ENCODE measurements around the gene MEX3D. TPM values are rescaled to one million over a fixed set of nuclear protein-coding genes. Genes with fewer than 3 reads are reported as not detected.

Gene MEX3D
- total RNA-seq, 2 donors from 2014 or later = 18.8 to 21.8 TPM

DNA sequence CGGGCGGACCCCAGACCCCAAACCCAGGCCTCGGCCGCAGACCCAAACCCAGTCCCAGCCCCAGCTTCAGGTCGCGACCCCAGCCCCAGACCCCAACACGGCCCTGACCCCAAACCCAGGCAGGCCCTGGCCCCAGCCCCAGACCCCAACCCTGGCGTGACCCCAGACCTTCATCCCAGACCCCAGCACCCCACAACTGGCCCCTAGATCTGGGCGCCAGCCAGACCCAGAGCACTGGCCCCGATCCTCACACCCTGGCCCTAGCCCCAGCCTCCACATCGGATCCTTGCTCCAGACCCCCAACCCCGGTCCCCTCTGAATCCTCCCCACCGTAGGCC, 17.1 kb upstream of the MEX3D start:
- TF ChIP-seq POLR2A (IDR thresholded peaks at IDR 0.05) = no peak
- TF ChIP-seq, protein P1, sequence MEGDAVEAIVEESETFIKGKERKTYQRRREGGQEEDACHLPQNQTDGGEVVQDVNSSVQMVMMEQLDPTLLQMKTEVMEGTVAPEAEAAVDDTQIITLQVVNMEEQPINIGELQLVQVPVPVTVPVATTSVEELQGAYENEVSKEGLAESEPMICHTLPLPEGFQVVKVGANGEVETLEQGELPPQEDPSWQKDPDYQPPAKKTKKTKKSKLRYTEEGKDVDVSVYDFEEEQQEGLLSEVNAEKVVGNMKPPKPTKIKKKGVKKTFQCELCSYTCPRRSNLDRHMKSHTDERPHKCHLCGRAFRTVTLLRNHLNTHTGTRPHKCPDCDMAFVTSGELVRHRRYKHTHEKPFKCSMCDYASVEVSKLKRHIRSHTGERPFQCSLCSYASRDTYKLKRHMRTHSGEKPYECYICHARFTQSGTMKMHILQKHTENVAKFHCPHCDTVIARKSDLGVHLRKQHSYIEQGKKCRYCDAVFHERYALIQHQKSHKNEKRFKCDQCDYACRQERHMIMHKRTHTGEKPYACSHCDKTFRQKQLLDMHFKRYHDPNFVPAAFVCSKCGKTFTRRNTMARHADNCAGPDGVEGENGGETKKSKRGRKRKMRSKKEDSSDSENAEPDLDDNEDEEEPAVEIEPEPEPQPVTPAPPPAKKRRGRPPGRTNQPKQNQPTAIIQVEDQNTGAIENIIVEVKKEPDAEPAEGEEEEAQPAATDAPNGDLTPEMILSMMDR (IDR thresholded peaks at IDR 0.05) = no peak
- no peak for ATAC-seq

DNA sequence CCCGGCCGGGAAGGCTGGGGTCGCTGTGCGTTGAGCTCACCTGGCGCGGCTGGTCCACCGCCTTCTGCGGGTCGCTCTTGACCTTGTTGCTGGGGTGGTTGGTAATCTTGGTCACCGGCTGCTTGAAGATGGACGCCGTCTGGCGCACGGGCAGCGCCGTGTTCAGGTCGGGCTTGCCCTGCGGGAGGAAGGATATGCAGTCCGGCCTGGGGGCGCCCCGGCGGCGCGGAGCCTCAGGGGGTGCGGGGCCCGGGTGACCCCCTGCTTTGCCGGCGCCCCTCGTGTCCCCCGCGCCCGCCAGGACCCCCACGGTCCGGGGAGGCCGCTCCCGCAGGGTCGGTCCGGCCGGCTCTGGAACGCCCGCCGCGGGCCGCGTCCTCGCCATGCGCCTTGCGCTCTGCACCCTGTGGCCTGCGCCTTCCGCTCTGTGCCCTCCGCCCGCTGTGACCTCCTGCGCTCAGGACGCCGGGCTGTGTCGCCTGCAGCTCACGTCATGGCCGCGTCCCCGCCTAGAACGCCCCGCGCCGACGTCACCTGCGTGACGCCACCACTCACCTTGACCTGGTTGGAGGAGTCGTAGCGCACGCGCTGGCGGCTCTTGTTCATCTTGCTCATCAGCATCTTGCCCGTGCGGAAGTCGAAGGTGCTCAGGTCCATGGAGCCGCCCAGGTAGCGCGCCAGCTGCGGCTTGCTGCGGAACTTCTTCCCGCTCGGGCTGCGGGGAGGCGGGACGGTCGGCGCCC, 16.5 kb upstream of the MEX3D start:
- Histone ChIP-seq H3K9me3 (no peaks in the 10 kb centered on the region), H3K36me3 (replicated peaks in 1 of 2; ENCODE audit: insufficient read depth in 1 of 2, low read depth in 2 of 2) (peaks cover 8 to 12% of the 10 kb centered on the region in 2 donors), H3K27me3 (no peaks in the 10 kb centered on the region), H3K4me3 (no peak overlapping the region), H3K27ac (no peak overlapping the region), H3K4me1 (no peaks in the 10 kb centered on the region)
- DNase-seq = peak in 1 of 4 donors; percentile 11
- TF ChIP-seq POLR2A (IDR thresholded peaks at IDR 0.05) = no peak
- TF ChIP-seq, protein P1 (IDR thresholded peaks at IDR 0.05) = no peak
- ATAC-seq = no peak
- 89 to 91% methylated on average over 43 to 63 of the region's 87 CpGs for WGBS, 2 donors
- intact Hi-C loops (cut with DNase I) = no loop called here

More for the DNA sequence above, 17.1 kb upstream of the MEX3D start:
- peak in 1 of 4 donors; percentile 11 for DNase-seq
- Histone ChIP-seq H3K27me3 (no peaks in the 10 kb centered on the region), H3K4me1 (peaks cover 5% of the 10 kb centered on the region), H3K4me3 (no peak overlapping the region), H3K27ac (no peak overlapping the region), H3K36me3 (replicated peaks in 1 of 2; ENCODE audit: insufficient read depth in 1 of 2, low read depth in 2 of 2) (peaks cover 5 to 9% of the 10 kb centered on the region in 2 donors), H3K9me3 (no peaks in the 10 kb centered on the region)
- 93 to 94% methylated on average over 6 to 8 of the region's 13 CpGs for WGBS, 2 donors
- intact Hi-C loops (cut with DNase I) = no loop called here

- ATAC-seq (no peak), DNase-seq (no peak)
- Histone ChIP-seq H3K36me3 (replicated peaks in 1 of 2; ENCODE audit: insufficient read depth in 1 of 2, low read depth in 2 of 2) (peaks cover 8 to 12% of the 10 kb centered on the region in 2 donors), H3K4me3 (no peak overlapping the region), H3K9me3 (no peaks in the 10 kb centered on the region), H3K27me3 (no peaks in the 10 kb centered on the region), H3K4me1 (no peaks in the 10 kb centered on the region), H3K27ac (no peak overlapping the region)
- WGBS, 2 donors = 73% methylated on average over 9 of the region's 9 CpGs; no CpG with 5 or more reads in 1 of the 2 donors
- TF ChIP-seq POLR2A (IDR thresholded peaks at IDR 0.05) = no peak
- TF ChIP-seq, protein P1 (IDR thresholded peaks at IDR 0.05) = no peak
- intact Hi-C loops (cut with DNase I) = no loop called here
Observed at GRCh38 chr19:1582201-1582600, 14.1 kb upstream of the MEX3D start.

DNA sequence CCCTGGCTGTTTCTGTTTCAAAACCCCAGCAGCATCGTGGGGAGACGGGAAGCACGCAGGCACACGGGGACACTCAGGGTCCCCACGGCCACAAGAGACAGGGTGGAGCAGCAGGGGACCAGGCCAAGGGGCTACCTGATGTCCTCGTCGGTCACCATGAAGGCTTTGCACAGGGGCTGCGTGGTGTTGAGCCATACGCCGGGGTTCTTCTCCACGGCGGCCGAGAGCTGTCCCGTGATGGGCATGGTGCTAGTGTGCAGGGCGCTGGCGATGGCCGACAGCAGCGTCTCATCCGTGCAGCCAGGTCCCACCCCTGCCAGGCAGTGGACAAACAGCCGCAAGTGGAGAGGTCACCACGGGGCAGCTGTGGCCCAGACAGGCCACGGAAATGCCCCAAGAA, 12.8 kb upstream of the MEX3D start:
- no peak for TF ChIP-seq POLR2A (IDR thresholded peaks at IDR 0.05)
- TF ChIP-seq, protein P1 (IDR thresholded peaks at IDR 0.05) = no peak
- H3K27me3 ChIP-seq = no peaks in the 10 kb centered on the region
- no peak overlapping the region for H3K27ac ChIP-seq
- no peaks in the 10 kb centered on the region for H3K4me1 ChIP-seq
- DNase-seq (no peak), ATAC-seq (no peak)
- H3K4me3 ChIP-seq = no peak overlapping the region
- intact Hi-C loops (cut with DNase I) = no loop called here
- H3K36me3 ChIP-seq (replicated peaks in 1 of 2; ENCODE audit: insufficient read depth in 1 of 2, low read depth in 2 of 2) = peaks cover 8 to 12% of the 10 kb centered on the region in 2 donors
- WGBS, 2 donors = 93 to 94% methylated on average over 13 to 22 of the region's 22 CpGs
- H3K9me3 ChIP-seq = no peaks in the 10 kb centered on the region

DNA sequence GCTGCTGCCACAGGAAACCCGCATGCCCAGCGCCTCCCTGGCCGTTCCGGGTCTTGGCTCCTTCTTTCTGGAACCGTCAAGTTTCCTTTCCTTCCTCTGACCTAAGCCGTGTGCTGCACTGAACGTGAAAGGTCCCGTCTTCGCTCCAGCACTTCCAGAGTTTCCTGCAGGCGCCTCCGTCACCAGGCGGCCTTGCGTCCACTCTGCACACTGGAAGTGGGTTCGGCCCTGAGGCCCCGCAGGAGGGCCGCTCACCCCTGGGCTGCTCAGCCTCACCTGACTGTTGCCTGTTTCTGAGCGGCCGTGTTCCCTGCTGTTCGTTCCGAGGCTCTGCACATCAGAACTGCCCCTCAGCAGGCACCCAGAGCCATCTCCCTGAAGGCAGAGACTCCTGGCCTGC, 12.3 kb upstream of the MEX3D start:
- DNase-seq (no peak), ATAC-seq (no peak)
- Histone ChIP-seq H3K36me3 (replicated peaks in 1 of 2; ENCODE audit: insufficient read depth in 1 of 2, low read depth in 2 of 2) (peaks cover 8 to 12% of the 10 kb centered on the region in 2 donors), H3K27ac (no peak overlapping the region), H3K4me1 (no peaks in the 10 kb centered on the region), H3K9me3 (no peaks in the 10 kb centered on the region), H3K4me3 (no peak overlapping the region), H3K27me3 (no peaks in the 10 kb centered on the region)
- TF ChIP-seq, protein P1 (IDR thresholded peaks at IDR 0.05) = no peak
- TF ChIP-seq POLR2A (IDR thresholded peaks at IDR 0.05) = no peak
- intact Hi-C loops (cut with DNase I) = no loop called here
- WGBS, 2 donors = 88 to 94% methylated on average over 13 to 19 of the region's 20 CpGs

Data from body of pancreas (tissue), 4 donors.